Mesothelial cell of epicardium (in vitro differentiated cells): Measurements from ENCODE around the gene NCBP3. TPM values are rescaled to one million over a fixed set of nuclear protein-coding genes. Genes with fewer than 3 reads are reported as not detected.

Experiments
- DNase-seq, 2 experiments: peaks; one replicate each; pipeline ENCODE4 v3.0.0; 2021; ENCODE audit warnings: low spot score in 2 of 2; ENCODE audit not compliant: unreplicated experiment in 2 of 2
- H3K27ac Mint-ChIP-seq: 2 replicates; pipeline ENCODE4 v1.8.0; 2021; ENCODE audit warnings: mixed read lengths
- H3K27me3 Mint-ChIP-seq: 2 replicates; pipeline ENCODE4 v1.8.0; 2021; ENCODE audit warnings: low read depth, mixed read lengths
- H3K36me3 Mint-ChIP-seq: 2 replicates; pipeline ENCODE4 v1.8.0; 2021; ENCODE audit warnings: mixed read lengths
- H3K4me1 Mint-ChIP-seq: 2 replicates; pipeline ENCODE4 v1.8.0; 2021; ENCODE audit warnings: mixed read lengths
- H3K4me3 Mint-ChIP-seq: 2 replicates; pipeline ENCODE4 v1.8.0; 2021; ENCODE audit warnings: mild to moderate bottlenecking, moderate library complexity, mixed read lengths
- H3K9me3 Mint-ChIP-seq: 2 replicates; pipeline ENCODE4 v1.8.0; 2021; ENCODE audit warnings: mixed read lengths
- CTCF ChIP-seq: fragments of 200-600 bp; sonication (generic); IDR thresholded peaks from one replicate; pipeline ENCODE4 v1.5.0; 2021; ENCODE audit warnings: antibody characterized with exemption; ENCODE audit not compliant: unreplicated experiment
- total RNA-seq: library from RNA; stranded (reverse); gene quantifications from 3 replicates; pipeline ENCODE4 v1.2.1, GENCODE V29; 2021

The NCBP3 gene
- total RNA-seq, 1 donor from 2014 or later, result 97.0 TPM

- Mint-ChIP-seq H3K27me3 (peaks cover 23% of the 10 kb centered on the region), H3K27ac (no peak overlapping the region), H3K9me3 (no peaks in the 10 kb centered on the region), H3K4me1 (no peaks in the 10 kb centered on the region), H3K4me3 (no peak overlapping the region), H3K36me3 (no peaks in the 10 kb centered on the region)
- TF ChIP-seq CTCF, result no peak
- DNase-seq, result no peak
These were observed 6.5 kb upstream of the NCBP3 start for GRCh38 chr17:3852561-3852960.

- H3K36me3 Mint-ChIP-seq, result no peaks in the 10 kb centered on the region
- no peak overlapping the region for H3K4me3 Mint-ChIP-seq
- no peak for TF ChIP-seq CTCF
- H3K27ac Mint-ChIP-seq, result no peak overlapping the region
- H3K27me3 Mint-ChIP-seq, result peaks cover 23% of the 10 kb centered on the region
- no peaks in the 10 kb centered on the region for H3K9me3 Mint-ChIP-seq
- no peak for DNase-seq
- no peaks in the 10 kb centered on the region for H3K4me1 Mint-ChIP-seq
These were observed 5.5 kb upstream of the NCBP3 start for GRCh38 chr17:3851461-3852100.

GRCh38 chr17:3848229-3848835, 2.3 kb upstream of the NCBP3 start:
- Mint-ChIP-seq H3K9me3 (no peaks in the 10 kb centered on the region), H3K4me3 (no peak overlapping the region), H3K4me1 (peaks cover 16% of the 10 kb centered on the region), H3K27ac (no peak overlapping the region), H3K36me3 (peaks cover 5% of the 10 kb centered on the region), H3K27me3 (peaks cover 23% of the 10 kb centered on the region)
- DNase-seq, result no peak
- TF ChIP-seq CTCF, result no peak

- DNase-seq, result no peak
- Mint-ChIP-seq H3K4me3 (no peak overlapping the region), H3K4me1 (peaks cover 16% of the 10 kb centered on the region), H3K9me3 (no peaks in the 10 kb centered on the region), H3K27ac (no peak overlapping the region), H3K36me3 (peaks cover 5% of the 10 kb centered on the region), H3K27me3 (peaks cover 19% of the 10 kb centered on the region)
- no peak for TF ChIP-seq CTCF
These were observed 1.2 kb upstream of the NCBP3 start for GRCh38 chr17:3847165-3847670.

GRCh38 chr17:3846437-3847164, 555 bp upstream of the NCBP3 start:
- no peak for TF ChIP-seq CTCF
- peaks cover 14% of the 10 kb centered on the region for H3K27me3 Mint-ChIP-seq
- no peaks in the 10 kb centered on the region for H3K9me3 Mint-ChIP-seq
- no peak overlapping the region for H3K27ac Mint-ChIP-seq
- H3K36me3 Mint-ChIP-seq, result peaks cover 5% of the 10 kb centered on the region
- no peak for DNase-seq
- peak overlapping the region; percentile 96 for H3K4me3 Mint-ChIP-seq
- H3K4me1 Mint-ChIP-seq, result peaks cover 16% of the 10 kb centered on the region
